ENCODE data around the gene RBM24. TPM values are rescaled to one million over a fixed set of nuclear protein-coding genes. Genes with fewer than 3 reads are reported as not detected.

Gene RBM24
- total and polyA plus RNA-seq, 9 of the 15 experiments (the other 6 are each of a cell fraction or from before 2014, with no cell fraction given): not detected

DNA sequence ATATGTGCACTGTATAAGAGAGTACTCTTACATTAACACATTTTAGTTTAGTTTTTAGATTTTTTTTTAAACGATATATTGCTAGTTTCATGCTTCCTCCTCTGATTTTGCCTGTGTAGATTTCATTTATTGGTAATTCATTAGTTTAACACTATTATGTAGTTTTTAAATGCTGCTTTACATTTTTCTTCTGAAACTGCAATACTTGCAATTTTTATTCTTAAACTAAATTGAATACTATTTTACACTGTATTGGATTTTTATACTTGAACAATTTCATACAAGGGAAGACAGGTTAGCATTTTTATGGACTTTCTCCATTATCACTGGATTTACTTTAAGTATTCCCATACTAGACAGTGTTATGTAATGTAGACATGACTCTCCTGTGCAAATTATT, 12.2 kb downstream of the RBM24 start:
- Histone ChIP-seq H3K9me1 (ENCODE audit: control insufficient read depth, insufficient read depth, low read length) (no peaks in the 10 kb centered on the region), H2AFZ (ENCODE audit: low read depth, low read length) (no peak overlapping the region), H3K27me3 (ENCODE audit: control insufficient read depth in 2 of 2, insufficient read depth in 2 of 2, low read length in 2 of 2) (peaks cover 14 to 23% of the 10 kb centered on the region in 2 experiments), H4K20me1 (replicated peaks; ENCODE audit: control insufficient read depth, insufficient read depth, low read length) (no peaks in the 10 kb centered on the region), H3K4me2 (ENCODE audit: insufficient read depth, low read length) (no peak overlapping the region), H3K36me3 (ENCODE audit: control insufficient read depth, insufficient read depth, low read length) (no peaks in the 10 kb centered on the region), H3K9me3 (replicated peaks; ENCODE audit: control insufficient read depth, insufficient read depth, low read depth, low read length) (no peaks in the 10 kb centered on the region), H3K27ac (ENCODE audit: extremely low read depth, low read depth, low read length) (no peak overlapping the region), H3K4me1 (replicated peaks in 1 of 2; ENCODE audit: control insufficient read depth in 2 of 2, insufficient read depth in 2 of 2, low read length in 2 of 2) (peaks cover 0 to 3% of the 10 kb centered on the region in 2 experiments; a peak in 1 of 5 replicates), H3K4me3 (no peak overlapping the region), H3K9ac (ENCODE audit: insufficient read depth in 1 of 2, low read depth in 2 of 2, low read length in 2 of 2) (no peak overlapping the region), H3K79me2 (ENCODE audit: control insufficient read depth, insufficient read depth, low read length) (no peaks in the 10 kb centered on the region)
- no TSS peak for BruUV-seq (replicated peaks)
- CTCF ChIA-PET (ENCODE audit: low intra/inter-chr PET ratio): no interaction called here
- no peak for DNase-seq (ENCODE audit: extremely low read depth in 1 of 4, low spot score in 3 of 4)
- POLR2A ChIA-PET: no interaction called here
- no peak for FAIRE-seq
- WGBS (ENCODE audit: insufficient coverage, low coverage, missing lambda C conversion rate): 0% methylated on average over 1 of the region's 1 CpG
- ATAC-seq: no peak
- in situ Hi-C loops (cut with MboI): no loop called here
- intact Hi-C loops (cut with micrococcal nuclease): no loop called here
- no peak for TF ChIP-seq PHF20 (IDR thresholded peaks at IDR 0.05; ENCODE audit: partially characterized antibody)
- TF ChIP-seq, protein P1, sequence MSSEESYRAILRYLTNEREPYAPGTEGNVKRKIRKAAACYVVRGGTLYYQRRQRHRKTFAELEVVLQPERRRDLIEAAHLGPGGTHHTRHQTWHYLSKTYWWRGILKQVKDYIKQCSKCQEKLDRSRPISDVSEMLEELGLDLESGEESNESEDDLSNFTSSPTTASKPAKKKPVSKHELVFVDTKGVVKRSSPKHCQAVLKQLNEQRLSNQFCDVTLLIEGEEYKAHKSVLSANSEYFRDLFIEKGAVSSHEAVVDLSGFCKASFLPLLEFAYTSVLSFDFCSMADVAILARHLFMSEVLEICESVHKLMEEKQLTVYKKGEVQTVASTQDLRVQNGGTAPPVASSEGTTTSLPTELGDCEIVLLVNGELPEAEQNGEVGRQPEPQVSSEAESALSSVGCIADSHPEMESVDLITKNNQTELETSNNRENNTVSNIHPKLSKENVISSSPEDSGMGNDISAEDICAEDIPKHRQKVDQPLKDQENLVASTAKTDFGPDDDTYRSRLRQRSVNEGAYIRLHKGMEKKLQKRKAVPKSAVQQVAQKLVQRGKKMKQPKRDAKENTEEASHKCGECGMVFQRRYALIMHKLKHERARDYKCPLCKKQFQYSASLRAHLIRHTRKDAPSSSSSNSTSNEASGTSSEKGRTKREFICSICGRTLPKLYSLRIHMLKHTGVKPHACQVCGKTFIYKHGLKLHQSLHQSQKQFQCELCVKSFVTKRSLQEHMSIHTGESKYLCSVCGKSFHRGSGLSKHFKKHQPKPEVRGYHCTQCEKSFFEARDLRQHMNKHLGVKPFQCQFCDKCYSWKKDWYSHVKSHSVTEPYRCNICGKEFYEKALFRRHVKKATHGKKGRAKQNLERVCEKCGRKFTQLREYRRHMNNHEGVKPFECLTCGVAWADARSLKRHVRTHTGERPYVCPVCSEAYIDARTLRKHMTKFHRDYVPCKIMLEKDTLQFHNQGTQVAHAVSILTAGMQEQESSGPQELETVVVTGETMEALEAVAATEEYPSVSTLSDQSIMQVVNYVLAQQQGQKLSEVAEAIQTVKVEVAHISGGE (CRISPR knock-in tag; IDR thresholded peaks at IDR 0.05): no peak
- TF ChIP-seq KAT2B (IDR thresholded peaks at IDR 0.05; ENCODE audit: low read depth, low read length): no peak
- no peak for TF ChIP-seq TCF7L2 (IDR thresholded peaks at IDR 0.05; ENCODE audit: low read depth, low read length)
- no peak for TF ChIP-seq HNRNPH1 (optimal IDR thresholded peaks at IDR 0.05; ENCODE audit: low read depth, low read length)
- TF ChIP-seq, protein P2, sequence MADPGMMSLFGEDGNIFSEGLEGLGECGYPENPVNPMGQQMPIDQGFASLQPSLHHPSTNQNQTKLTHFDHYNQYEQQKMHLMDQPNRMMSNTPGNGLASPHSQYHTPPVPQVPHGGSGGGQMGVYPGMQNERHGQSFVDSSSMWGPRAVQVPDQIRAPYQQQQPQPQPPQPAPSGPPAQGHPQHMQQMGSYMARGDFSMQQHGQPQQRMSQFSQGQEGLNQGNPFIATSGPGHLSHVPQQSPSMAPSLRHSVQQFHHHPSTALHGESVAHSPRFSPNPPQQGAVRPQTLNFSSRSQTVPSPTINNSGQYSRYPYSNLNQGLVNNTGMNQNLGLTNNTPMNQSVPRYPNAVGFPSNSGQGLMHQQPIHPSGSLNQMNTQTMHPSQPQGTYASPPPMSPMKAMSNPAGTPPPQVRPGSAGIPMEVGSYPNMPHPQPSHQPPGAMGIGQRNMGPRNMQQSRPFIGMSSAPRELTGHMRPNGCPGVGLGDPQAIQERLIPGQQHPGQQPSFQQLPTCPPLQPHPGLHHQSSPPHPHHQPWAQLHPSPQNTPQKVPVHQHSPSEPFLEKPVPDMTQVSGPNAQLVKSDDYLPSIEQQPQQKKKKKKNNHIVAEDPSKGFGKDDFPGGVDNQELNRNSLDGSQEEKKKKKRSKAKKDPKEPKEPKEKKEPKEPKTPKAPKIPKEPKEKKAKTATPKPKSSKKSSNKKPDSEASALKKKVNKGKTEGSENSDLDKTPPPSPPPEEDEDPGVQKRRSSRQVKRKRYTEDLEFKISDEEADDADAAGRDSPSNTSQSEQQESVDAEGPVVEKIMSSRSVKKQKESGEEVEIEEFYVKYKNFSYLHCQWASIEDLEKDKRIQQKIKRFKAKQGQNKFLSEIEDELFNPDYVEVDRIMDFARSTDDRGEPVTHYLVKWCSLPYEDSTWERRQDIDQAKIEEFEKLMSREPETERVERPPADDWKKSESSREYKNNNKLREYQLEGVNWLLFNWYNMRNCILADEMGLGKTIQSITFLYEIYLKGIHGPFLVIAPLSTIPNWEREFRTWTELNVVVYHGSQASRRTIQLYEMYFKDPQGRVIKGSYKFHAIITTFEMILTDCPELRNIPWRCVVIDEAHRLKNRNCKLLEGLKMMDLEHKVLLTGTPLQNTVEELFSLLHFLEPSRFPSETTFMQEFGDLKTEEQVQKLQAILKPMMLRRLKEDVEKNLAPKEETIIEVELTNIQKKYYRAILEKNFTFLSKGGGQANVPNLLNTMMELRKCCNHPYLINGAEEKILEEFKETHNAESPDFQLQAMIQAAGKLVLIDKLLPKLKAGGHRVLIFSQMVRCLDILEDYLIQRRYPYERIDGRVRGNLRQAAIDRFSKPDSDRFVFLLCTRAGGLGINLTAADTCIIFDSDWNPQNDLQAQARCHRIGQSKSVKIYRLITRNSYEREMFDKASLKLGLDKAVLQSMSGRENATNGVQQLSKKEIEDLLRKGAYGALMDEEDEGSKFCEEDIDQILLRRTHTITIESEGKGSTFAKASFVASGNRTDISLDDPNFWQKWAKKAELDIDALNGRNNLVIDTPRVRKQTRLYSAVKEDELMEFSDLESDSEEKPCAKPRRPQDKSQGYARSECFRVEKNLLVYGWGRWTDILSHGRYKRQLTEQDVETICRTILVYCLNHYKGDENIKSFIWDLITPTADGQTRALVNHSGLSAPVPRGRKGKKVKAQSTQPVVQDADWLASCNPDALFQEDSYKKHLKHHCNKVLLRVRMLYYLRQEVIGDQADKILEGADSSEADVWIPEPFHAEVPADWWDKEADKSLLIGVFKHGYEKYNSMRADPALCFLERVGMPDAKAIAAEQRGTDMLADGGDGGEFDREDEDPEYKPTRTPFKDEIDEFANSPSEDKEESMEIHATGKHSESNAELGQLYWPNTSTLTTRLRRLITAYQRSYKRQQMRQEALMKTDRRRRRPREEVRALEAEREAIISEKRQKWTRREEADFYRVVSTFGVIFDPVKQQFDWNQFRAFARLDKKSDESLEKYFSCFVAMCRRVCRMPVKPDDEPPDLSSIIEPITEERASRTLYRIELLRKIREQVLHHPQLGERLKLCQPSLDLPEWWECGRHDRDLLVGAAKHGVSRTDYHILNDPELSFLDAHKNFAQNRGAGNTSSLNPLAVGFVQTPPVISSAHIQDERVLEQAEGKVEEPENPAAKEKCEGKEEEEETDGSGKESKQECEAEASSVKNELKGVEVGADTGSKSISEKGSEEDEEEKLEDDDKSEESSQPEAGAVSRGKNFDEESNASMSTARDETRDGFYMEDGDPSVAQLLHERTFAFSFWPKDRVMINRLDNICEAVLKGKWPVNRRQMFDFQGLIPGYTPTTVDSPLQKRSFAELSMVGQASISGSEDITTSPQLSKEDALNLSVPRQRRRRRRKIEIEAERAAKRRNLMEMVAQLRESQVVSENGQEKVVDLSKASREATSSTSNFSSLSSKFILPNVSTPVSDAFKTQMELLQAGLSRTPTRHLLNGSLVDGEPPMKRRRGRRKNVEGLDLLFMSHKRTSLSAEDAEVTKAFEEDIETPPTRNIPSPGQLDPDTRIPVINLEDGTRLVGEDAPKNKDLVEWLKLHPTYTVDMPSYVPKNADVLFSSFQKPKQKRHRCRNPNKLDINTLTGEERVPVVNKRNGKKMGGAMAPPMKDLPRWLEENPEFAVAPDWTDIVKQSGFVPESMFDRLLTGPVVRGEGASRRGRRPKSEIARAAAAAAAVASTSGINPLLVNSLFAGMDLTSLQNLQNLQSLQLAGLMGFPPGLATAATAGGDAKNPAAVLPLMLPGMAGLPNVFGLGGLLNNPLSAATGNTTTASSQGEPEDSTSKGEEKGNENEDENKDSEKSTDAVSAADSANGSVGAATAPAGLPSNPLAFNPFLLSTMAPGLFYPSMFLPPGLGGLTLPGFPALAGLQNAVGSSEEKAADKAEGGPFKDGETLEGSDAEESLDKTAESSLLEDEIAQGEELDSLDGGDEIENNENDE (IDR thresholded peaks at IDR 0.05; ENCODE audit: low read depth, low read length): no peak
- no peak for TF ChIP-seq KHSRP (IDR thresholded peaks at IDR 0.05)
